Raji (cell line): ENCODE data around the gene NFYC.

Experiments used
- POLR2A ChIP-seq: IDR thresholded peaks from 2 replicates; pipeline ENCODE4 v1.6.1; 2011; ENCODE audit warnings: low read depth, low read length, control low read depth; ENCODE audit not compliant: insufficient read depth

The NFYC gene

GRCh38 chr1:40739455-40740008 lies 48.0 kb downstream of the NFYC start:
- TF ChIP-seq POLR2A = no peak

DNA sequence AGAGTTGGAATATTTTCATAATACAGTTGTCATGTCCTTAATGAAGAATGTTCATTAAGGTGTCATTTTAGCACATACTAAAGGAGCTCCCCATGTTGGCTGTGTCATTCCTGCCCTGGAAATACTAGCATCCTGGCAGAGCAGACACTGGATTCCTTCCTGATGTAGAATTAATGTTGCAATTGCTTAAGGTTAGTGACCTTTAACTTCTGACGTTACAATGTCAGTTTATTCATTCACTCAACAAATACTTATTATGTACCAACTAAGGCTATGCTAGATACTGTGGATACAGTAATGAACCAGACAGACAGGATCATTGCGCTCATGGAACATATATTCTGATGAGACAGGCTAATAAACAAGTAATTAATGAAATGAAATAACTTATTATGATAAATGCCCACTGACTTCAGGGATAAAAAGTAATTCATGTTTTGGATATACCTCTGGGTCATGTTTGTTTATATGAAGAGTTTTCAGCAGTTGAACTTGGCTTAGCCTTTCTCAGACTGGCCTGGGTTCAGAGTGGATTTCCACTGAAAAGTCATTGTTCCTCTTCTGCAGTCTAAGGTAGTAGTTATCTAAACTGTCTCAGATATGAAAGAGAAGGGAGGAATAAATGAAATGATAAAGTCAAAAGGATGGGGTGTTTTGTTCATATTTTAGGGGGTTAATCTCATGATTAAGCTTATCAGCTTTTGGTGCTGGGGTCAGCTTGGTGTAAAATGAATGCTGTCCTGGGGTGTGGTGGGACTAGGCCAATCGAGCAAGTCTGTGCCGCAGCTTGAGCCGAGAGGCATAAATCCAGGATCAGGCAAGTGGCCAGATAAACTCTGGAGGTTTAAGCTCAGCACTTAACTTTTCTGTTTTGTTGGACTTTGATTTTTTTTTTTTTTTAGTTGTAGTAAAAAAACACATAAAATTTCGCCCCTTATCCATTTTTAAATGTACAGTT lies 48.8 kb downstream of the NFYC start:
- TF ChIP-seq POLR2A = no peak

DNA sequence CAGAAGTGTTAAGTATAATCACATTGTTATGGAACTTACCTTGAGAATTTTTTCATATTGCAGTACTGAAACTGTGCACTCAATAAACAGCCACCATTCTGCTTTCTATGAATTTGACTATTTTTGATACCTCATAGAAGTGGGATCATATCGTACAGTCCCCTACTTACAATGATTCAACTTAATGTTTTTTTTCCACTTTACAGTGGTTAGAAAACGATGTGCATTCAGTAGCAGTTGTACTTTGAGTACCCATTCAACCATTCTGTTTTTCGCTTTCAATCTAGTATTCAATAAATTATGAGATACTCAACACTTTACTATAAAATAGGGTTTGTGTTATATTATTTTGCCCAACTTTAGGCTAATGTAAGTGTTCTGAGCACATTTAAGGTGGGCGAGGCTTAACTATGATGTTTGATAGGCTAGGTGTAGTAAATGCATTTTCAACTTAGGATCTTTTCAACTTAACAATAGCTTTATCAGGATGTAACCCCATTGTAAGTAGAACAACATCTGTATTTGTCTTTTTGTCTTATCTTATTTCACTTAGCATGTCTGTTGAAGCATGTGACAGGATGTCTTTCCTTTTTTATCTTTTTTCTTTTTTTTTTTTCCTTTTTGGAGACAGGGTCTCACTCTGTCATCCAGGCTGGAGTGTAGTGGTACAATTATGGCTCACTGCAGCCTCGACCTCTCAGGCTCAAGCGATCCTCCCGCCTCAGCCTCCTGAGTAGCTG lies 49.7 kb downstream of the NFYC start:
- no peak for TF ChIP-seq POLR2A

DNA sequence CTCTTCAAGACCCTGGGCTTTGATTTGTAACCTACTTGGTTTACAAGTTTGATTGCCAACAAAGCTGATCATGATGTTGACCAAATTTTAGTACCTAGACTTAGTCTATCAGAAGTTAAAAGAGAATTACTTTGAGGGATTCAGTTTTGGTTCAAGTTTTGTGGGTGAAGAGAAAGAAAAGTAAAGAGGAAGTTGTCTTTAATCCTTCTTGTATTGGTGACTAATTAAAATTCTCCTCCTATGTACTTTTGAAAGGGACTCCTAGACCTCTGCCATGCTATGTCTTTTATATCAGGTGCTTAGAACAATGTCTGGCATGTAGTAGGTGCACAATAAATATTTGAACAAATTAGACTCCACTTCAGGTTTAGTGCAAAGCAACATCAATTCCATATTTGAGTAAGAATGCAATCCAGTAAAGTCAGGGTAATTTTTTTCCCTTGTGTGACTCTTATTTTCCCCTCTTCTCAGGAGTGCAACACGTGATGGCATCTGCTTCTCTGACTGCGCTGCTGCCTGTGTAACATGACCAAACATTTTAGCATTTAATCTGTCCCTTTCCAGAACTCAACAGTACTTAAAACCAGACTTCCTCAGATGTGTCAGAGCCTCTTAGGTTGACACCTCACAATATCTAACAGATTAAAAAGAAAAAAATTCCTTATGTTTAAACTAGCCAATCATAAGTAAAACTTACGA lies 51.0 kb downstream of the NFYC start:
- no peak for TF ChIP-seq POLR2A

DNA sequence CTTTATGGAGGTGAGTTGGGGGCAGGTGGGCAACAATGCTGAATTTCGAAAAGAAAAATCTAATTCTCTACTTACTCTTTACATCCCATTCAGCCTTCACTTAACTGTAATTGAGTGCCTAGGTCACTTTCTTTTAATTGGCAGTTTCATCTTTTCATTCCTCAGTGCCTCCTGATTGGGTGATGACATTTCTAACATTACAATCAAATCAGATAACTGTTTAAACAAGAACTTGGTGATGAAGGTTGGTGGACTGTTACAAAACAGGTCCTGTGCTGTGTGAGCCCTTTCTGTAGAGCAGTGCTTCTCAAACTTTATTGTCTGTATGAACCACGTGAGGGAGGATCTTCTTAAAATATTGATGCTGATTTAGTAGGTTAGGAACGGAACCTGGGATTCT lies 51.9 kb downstream of the NFYC start:
- no peak for TF ChIP-seq POLR2A

- no peak for TF ChIP-seq POLR2A
Measured at GRCh38 chr1:40743860-40744259, 52.4 kb downstream of the NFYC start.

GRCh38 chr1:40745176-40745575 lies 53.7 kb downstream of the NFYC start:
- TF ChIP-seq POLR2A = no peak

GRCh38 chr1:40746344-40747090 lies 55.0 kb downstream of the NFYC start:
- TF ChIP-seq POLR2A = no peak

DNA sequence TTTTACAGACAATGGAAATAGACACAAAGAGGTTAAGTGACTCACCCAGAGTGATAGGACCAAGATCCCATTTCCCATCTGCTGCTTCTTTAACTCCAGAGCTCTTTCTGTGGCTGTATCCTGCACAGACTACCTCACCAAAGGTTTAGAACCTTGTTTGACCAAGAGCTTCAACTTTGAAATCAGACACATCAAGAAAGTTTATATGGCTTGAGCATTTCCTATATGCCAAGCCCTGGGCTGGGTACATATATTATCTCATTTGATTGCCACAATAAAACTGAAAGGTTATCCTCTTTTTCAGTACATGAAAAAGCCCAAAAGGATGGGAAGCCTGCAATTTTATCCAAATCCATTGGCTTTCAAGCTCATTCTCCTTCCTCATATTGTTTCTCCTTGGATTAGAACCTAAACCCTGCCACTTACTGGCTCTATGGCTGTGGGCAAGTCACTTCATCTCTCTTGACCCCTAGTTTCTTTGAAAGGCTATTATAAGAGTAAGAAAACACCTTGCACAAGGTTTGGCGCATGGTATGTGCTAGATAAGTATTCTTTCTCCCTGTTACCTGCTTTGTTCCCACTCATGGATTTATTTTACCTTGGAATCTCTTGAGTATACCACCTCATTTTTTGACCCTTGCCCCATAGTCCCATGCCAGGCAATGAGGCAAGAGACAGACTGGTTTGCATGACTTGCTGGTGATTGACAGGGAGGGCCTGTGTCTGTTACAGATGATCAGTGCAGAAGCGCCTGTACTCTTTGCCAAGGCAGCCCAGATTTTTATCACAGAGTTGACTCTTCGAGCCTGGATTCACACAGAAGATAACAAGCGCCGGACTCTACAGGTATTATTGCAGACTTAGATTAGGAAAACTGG lies 57.6 kb downstream of the NFYC start:
- TF ChIP-seq POLR2A = no peak

DNA sequence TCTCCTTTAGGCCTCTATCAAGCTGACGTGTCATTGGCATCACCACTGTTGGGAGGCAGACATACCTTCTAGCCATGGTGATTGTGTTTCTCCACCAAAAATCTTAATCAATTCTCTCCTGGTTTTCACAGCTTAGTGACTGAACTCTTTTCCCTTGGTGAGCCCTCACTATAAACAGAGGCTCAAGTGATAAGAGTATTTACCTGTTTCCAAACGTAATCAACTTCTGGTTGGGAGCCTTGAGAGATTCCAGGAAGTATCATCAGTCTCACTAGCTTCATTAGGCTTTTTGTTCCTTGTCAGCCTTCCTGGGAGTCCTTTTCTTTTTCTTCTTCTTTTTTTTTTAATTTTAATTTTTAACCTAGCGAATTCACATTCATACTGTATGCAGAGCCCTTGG lies 58.3 kb downstream of the NFYC start:
- no peak for TF ChIP-seq POLR2A

GRCh38 chr1:40750451-40750908 lies 59.0 kb downstream of the NFYC start:
- no peak for TF ChIP-seq POLR2A

DNA sequence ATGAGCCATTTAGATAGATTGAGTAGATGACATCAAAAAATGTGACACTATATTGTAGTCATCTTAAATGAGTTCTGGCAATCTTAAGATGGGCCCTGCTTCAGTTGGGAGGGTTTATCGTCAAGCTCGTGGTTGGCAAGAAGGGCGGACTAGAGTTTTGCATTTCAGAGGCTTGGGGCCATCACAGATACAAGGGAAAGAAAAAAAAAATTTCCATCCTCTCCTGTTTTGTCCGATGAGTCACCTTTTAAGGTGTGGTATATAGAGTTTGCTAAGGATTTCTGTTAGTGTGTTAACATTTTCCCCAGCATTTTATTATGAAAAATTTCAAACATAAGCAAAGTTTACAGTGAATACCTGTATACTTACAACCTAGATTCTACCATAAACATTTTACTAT lies 60.3 kb downstream of the NFYC start:
- TF ChIP-seq POLR2A = no peak

- TF ChIP-seq POLR2A = no peak
Measured at GRCh38 chr1:40753142-40753882, 61.8 kb downstream of the NFYC start.
